ENCODE results near the gene POLDIP3. TPM values are rescaled to one million over a fixed set of nuclear protein-coding genes. Genes with fewer than 3 reads are reported as not detected.

POLDIP3 gene
- total RNA-seq, 4 donors from 2014 or later, result 24.9 to 29.3 (median 25.6) TPM

DNA sequence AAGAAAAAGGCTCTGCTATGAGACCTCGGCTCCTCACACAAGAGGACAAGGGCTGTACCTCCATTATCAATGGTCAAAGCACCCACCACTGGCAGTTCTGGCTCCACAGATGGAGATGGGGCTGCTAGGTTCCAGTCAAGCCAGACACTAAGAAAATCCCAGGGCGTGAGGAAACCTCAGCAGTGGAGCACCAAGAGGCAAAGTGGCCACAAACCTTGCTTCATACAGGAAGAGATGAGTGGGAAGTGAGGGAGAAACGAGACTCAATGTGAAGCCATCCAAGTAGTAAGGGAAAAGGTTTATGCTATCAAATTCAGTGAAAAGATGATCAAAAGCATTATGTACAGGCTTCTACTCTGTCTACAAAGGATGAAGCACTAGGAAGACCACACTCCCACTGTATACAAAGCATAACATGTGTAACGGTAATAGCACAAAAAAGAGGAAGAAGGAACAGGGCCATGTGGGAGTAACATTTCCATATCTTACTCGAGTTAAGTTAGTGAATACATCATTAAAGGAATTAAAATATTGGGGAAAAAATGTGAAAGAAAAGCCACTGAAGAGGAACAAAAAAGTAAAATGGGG, 27.0 kb downstream of the POLDIP3 start:
- TF ChIP-seq, protein P1, sequence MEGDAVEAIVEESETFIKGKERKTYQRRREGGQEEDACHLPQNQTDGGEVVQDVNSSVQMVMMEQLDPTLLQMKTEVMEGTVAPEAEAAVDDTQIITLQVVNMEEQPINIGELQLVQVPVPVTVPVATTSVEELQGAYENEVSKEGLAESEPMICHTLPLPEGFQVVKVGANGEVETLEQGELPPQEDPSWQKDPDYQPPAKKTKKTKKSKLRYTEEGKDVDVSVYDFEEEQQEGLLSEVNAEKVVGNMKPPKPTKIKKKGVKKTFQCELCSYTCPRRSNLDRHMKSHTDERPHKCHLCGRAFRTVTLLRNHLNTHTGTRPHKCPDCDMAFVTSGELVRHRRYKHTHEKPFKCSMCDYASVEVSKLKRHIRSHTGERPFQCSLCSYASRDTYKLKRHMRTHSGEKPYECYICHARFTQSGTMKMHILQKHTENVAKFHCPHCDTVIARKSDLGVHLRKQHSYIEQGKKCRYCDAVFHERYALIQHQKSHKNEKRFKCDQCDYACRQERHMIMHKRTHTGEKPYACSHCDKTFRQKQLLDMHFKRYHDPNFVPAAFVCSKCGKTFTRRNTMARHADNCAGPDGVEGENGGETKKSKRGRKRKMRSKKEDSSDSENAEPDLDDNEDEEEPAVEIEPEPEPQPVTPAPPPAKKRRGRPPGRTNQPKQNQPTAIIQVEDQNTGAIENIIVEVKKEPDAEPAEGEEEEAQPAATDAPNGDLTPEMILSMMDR (IDR thresholded peaks at IDR 0.05; ENCODE audit: low read depth), result no peak

DNA sequence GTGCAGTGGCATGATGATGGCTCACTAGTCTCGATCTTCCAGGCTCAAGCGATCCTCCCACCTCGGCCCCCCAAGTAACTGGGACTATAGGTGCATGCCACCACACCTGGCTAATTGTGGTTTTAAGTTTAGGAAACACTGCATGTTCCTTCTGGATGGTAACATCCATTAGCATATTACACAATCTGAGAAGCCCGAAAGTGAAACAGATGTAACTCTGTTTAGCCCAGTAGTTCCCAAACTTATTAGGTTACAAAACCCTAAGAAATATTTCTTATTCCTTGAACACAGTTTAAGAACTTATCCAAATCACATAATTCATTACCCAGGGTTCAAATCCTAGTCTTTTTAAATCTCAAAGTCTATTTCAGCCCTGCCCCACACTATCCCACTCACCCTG, 28.3 kb downstream of the POLDIP3 start:
- TF ChIP-seq, protein P1 (IDR thresholded peaks at IDR 0.05; ENCODE audit: low read depth), result no peak

DNA sequence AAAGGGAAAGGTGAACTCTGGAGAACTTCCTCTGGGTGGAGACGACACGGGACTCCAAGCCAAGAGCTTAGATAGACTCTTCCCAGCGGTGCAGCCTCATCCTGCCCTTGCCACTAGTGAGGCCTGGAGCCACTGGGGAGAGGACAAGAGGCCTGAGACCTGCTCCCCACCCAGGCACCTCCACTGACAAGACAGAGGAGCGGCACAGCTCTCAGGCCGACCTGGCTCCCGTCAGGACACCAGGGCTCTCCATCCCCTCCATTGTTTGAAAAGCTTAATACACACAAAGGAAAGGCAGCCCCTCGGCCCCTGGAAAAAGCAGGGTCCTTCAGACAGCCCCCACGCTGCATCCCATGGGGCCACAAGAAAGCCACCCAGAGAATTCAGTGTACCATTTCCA, 29.6 kb downstream of the POLDIP3 start:
- TF ChIP-seq, protein P1 (IDR thresholded peaks at IDR 0.05; ENCODE audit: low read depth), result no peak

DNA sequence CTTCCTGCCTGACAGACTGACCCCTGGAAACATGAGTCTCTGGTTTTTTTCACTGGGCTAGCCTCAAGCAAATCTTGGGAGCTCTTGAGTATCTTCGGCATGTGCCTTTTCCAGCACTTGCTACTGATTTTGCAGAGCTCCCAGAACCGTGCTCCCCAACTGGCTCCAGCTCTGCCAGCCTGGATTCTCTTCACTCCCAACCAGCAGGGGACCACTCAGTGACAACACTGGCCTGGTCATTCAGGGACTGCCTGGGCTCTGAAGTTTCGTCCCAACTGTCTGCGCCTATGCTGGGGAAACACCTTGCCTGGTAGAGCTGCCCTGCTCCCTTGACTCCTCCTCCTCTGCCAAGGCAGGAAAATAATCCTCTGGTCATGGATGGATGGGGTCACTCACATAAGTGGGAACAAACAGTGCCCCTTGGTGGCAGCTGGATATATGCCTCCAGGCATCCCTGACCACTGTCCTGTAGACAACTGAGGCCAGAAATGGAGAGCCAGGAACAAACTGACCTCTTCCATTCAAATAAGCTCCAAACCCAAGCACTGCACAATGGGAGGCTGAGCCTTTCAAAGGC, 30.2 kb downstream of the POLDIP3 start:
- TF ChIP-seq, protein P1 (IDR thresholded peaks at IDR 0.05; ENCODE audit: low read depth), result no peak

DNA sequence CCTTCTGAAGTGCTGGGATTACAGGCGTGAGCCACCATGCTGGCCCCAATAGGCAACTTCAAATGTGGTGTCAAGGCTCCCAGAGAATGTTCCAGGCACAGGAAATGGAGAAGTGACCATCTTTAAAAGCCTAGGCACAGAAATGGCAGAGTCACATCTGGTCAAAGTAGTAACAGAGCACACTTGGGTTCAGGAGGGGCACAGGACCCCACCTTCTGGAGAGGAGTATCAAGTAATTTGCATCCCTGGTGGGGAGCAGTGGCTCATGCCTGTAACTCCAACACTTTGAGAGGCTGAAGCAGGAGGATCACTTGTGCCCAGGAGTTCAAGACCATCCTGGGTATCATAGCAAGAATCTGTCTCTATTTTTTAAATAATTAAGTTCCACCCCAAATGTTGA, 31.7 kb downstream of the POLDIP3 start:
- TF ChIP-seq, protein P1 (IDR thresholded peaks at IDR 0.05; ENCODE audit: low read depth), result no peak

DNA sequence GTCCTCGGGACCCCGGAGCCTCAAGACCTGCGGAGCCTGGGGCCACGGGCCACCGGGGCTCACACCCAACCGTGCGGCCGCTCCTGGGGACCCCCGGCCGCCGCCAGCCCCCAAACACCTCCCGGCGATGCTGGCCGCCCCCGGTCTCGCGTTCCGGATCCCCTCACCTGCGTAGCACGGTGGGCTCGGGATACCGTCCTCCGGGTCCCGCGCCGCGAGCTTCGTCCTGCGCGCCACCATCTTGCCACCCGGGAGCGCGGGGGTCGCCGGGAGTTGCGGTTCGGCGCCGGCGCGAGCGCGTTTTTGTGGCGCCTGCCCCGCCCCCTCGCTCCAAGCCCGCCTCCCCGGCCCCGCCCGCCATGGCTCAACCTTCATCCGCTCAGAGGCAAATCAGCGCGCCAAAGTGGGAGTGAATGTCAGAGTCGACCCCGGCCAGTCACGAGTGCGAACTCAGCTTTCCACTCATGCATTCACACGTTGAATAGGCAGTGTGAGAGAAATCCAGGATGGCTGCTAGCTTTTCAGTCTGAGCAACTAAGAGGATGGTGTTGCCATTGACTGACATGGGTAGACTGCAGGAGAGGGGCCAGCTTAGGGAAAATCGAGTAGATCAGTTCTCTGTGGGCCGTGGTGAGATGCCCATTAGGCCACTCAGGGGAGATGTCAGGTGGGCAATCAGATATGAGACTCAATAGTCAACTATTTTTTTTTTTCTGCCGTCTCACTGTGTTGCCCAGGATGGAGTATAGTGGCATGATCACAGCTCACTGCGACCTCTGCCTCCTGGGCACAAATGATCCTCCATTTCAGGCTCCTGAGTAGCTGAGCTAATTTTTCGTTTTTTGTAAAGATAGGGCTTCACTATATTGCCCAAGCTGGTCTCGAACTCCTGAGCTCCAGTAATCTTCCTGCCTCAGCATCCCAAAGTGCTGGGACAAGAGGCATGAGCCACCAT, 32.6 kb downstream of the POLDIP3 start:
- TF ChIP-seq, protein P1 (IDR thresholded peaks at IDR 0.05; ENCODE audit: low read depth), result no peak

DNA sequence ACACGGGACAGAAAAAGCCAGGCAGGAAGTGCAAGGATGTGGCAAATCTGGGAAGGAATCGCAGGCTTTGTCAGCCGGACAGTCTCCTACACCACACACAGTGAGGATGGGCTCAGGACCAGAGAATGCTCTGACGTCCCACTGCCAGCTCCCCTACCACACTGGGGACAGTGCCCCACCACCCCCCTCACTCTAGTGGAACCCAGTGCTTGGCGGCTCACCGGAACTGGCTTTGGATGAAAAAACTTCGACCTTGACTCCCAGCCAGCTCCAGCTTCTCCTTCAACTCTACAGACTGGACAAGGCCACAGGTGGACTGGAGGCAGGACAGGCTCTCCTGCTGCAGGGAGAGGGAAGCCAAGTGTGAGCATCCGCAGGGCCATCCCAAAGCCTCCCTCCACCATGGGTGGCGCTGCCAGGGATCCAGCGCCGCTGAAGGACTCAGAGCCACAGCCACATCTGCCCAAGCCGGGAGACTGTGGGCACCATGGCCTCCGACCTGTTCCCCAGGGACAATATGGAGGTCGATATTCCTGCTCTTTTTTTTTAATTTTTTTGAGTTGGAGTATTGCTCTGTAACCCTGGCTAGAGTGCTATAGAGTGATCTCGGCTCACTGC, 37.0 kb downstream of the POLDIP3 start:
- TF ChIP-seq, protein P1 (IDR thresholded peaks at IDR 0.05; ENCODE audit: low read depth), result no peak
